ENCODE results near the gene AXIN1.
A peak's percentile ranks its signal among the peaks of the same experiment; 100 is the strongest.

Gene AXIN1

DNA sequence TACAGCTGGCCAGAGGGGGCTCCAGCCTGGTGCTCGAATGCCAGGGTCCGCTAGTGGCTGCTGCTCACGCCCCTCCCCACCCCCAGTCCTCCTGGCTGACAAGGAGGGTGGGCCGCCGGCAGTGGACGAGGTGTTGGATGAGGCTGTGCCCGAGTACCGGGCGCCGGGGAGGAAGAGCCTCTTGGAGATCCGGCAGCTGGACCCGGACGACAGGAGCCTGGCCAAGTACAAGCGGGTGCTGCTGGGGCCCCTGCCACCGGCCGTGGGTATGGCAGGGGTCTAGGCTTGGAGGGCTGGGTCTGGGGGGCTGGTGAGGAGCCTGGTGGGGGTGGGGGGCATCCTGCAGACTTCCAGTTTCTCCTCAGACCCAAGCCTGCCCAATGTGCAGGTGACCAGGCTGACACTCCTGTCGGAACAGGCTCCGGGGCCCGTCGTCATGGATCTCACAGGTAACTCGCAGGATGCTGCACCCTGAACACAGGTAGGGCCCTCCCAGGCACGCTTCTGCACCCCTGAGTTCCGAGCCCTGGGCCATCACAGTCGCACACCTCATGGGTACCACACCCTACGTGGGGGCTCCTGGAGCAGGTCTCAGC is 70.8 kb downstream of the AXIN1 start:
- DNase-seq (ENCODE audit: low read depth): no peak
- TF ChIP-seq, protein P1, sequence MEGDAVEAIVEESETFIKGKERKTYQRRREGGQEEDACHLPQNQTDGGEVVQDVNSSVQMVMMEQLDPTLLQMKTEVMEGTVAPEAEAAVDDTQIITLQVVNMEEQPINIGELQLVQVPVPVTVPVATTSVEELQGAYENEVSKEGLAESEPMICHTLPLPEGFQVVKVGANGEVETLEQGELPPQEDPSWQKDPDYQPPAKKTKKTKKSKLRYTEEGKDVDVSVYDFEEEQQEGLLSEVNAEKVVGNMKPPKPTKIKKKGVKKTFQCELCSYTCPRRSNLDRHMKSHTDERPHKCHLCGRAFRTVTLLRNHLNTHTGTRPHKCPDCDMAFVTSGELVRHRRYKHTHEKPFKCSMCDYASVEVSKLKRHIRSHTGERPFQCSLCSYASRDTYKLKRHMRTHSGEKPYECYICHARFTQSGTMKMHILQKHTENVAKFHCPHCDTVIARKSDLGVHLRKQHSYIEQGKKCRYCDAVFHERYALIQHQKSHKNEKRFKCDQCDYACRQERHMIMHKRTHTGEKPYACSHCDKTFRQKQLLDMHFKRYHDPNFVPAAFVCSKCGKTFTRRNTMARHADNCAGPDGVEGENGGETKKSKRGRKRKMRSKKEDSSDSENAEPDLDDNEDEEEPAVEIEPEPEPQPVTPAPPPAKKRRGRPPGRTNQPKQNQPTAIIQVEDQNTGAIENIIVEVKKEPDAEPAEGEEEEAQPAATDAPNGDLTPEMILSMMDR (conservative IDR thresholded peaks at IDR 0.05; ENCODE audit: control insufficient read depth, insufficient read depth, low read depth, low read length): no peak
- H3K4me3 ChIP-seq (ENCODE audit: control insufficient read depth, low read depth, low read length): no peak overlapping the region

DNA sequence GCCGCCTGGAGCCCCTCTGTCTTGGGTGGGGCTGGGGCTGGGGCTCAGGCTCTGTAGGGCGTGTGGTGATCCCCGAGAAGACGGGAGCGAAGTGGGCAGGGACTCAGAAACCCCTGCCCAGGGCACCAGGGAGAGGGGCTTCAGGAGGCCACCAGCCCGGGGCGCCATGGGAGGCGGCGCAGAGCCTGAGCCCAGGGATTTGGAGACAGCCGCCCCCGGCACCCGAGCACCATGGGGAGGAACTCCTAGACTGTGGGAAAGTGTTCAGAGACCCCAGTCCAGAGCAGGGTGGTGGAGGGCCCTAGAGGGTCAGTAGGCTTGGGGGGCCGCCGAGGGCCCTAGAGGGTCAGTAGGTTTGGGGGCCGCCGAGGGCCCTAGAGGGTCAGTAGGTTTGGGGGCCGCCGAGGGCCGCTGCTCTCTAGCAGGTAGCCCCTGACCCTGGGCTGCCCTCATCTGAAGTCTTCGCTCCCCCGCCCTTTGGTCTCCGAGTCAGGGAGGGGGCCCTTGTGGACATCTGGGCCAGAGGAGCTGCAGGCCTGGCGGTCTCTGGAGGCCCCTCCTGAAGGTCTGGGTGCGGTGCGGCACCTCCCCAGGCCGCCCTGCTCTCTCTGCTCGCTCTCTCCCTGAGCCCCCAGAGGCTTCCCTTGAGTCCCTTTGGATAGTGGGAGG is 71.4 kb downstream of the AXIN1 start:
- DNase-seq (ENCODE audit: low read depth): no peak
- TF ChIP-seq, protein P1 (conservative IDR thresholded peaks at IDR 0.05; ENCODE audit: control insufficient read depth, insufficient read depth, low read depth, low read length): no peak
- H3K4me3 ChIP-seq (ENCODE audit: control insufficient read depth, low read depth, low read length): no peak overlapping the region

DNA sequence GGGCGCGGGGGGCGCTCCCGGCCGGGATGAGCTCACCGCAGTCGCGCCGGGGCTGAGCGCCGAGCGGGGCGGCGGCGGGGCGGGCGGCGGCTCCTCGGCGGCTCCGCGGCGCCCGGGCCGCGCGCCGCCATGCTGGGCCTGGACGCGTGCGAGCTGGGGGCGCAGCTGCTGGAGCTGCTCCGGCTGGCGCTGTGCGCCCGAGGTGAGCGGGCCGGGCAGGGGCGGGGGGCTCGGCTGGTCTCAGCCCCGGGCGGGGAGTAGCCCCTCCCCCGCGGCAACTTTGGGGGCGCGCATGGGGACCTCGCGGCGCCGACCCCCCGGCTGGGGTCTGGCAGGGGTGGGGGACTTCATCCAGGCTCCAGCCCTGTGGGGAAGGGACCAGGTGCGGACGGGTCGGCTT is 72.0 kb downstream of the AXIN1 start, which contains the start of gene ARHGDIG:
TSS of gene ARHGDIG (plus strand) at position 40 of the 400 bp plus-strand sequence. CDS start at position 130, 90 bp downstream.
- H3K4me3 ChIP-seq (ENCODE audit: control insufficient read depth, low read depth, low read length): no peak within 1 kb of the TSS
- TF ChIP-seq, protein P1 (conservative IDR thresholded peaks at IDR 0.05; ENCODE audit: control insufficient read depth, insufficient read depth, low read depth, low read length): no peak
- no peak for DNase-seq (ENCODE audit: low read depth)

DNA sequence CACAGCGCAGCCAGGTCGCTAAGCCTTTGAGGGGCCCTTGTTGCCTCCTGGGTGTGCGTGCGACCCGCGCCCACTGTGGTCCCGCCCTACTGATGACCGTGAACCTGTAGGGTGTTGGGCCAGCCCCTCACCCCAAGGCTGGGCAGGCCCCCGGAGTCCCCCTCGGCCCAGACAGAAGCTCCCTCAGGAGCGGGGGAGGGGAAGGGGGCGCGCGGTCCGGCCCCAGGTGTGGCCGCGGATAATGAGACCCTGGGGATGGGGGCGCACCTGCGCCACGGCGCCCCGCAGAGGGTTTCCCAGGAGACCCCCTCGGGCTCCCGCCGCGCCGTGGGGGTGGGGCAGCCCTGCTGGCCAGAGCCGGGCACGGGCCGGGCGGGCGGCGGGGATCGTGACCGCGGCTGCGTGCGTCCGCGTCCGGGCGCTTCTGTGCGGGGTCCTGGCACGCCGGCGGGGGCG is 72.5 kb downstream of the AXIN1 start:
- DNase-seq (ENCODE audit: low read depth): no peak
- no peak overlapping the region for H3K4me3 ChIP-seq (ENCODE audit: control insufficient read depth, low read depth, low read length)
- TF ChIP-seq, protein P1 (conservative IDR thresholded peaks at IDR 0.05; ENCODE audit: control insufficient read depth, insufficient read depth, low read depth, low read length): no peak

DNA sequence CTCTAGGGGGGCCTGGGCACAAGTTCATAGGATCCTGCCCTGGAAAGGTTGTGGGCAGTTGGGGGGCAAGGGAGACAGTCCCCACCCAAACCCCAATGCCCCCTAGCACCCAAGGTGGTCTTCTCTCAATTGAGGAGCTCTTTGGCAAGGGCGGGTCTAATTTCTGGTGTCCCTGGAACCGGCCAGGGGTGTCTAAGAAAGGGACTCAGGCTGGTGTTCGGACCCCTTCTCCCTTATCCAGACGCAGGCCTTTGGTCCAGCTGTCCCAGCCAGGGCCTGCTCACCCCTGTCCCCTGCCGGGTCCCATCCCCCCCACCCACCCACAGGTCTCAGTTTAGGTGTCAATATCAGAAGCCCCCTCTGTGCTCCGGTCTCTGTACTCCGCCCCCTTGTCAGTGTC is 73.0 kb downstream of the AXIN1 start:
- TF ChIP-seq, protein P1 (conservative IDR thresholded peaks at IDR 0.05; ENCODE audit: control insufficient read depth, insufficient read depth, low read depth, low read length): no peak
- no peak for DNase-seq (ENCODE audit: low read depth)
- no peak overlapping the region for H3K4me3 ChIP-seq (ENCODE audit: control insufficient read depth, low read depth, low read length)

DNA sequence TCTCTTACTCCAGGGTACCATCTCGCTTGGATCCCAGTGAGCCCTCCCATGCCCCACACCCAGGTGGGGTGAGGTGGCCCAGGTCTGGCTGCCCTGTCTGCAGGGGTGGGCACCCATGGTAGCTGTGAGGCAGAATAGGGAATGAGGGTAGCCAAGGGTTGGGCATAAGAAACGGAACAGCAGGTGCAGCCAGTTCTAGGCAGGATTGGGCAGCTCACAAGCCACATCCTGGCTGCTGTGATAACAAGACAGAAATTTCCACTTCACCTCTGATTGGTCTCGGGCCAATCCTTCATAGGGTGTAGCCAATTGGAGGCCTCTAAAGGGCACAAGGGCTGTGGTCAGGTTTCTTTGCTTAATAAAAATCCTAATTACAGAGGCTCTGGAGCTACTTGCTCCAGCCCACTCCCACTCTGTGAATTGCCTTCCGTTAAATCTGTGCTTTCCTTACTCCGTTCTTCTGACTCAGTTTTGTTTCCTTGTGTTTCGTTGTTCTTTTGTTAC is 73.6 kb downstream of the AXIN1 start:
- TF ChIP-seq, protein P1 (conservative IDR thresholded peaks at IDR 0.05; ENCODE audit: control insufficient read depth, insufficient read depth, low read depth, low read length): no peak
- no peak overlapping the region for H3K4me3 ChIP-seq (ENCODE audit: control insufficient read depth, low read depth, low read length)
- DNase-seq (ENCODE audit: low read depth): peak; percentile 22

Measured in fibroblast of mammary gland (primary cell).